ENCODE results near the gene BDH1. TPM values are rescaled to one million over a fixed set of nuclear protein-coding genes. Genes with fewer than 3 reads are reported as not detected.

Gene BDH1
- total and polyA plus RNA-seq, 2 of the 8 experiments (the other 6 are each of a cell fraction or from before 2014, with no cell fraction given), result 27.2 to 28.1 TPM

DNA sequence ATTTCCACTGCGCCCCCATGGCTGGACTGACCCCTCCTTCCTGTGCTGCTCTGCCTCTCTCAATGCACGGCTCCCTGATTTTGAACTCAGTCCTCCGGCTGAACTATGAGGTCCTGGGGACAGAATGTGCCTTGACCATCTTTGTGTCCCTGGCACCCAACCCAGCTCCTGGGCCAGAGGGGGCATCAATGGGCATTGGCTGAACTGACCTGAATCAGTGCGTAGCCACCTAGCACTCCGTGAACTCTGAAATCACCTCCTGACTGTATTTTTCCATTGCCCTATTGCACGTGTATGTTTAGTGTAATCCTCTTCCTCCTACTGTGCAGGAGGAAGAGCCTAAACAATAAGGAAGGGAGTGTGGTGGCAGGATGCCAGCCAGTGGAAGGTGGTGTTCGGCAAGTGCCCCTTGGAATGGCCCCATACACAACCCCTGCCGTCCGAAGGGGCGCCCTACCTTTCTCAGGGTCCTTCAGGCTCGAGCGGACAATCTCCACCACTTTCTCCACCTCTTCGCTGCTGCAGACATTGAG lies 33.5 kb downstream of the BDH1 start:
- no peak overlapping the region; the same call in 1 of the 2 replicates for H3K27ac ChIP-seq (ENCODE audit: low read depth, low read length)
- 94% methylated on average over 13 of the region's 13 CpGs; no CpG with 5 or more reads in 1 of the 2 experiments for WGBS, 2 experiments (ENCODE audit: extremely low coverage in 1 of 2, insufficient coverage in 1 of 2, insufficient read length in 1 of 2, insufficient replicate concordance in 2 of 2, low coverage in 1 of 2, low lambda C conversion rate in 2 of 2, missing lambda C conversion rate in 1 of 2)
- no peak overlapping the region for H3K18ac ChIP-seq (ENCODE audit: extremely low read depth, low read length)
- no peak overlapping the region for H2BK12ac ChIP-seq (ENCODE audit: low read depth, low read length)
- no peak overlapping the region for H3K9ac ChIP-seq (replicated peaks in 1 of 4; ENCODE audit: extremely low read depth in 1 of 4, low read depth in 3 of 4, low read length in 3 of 4)
- no peak overlapping the region for H3K56ac ChIP-seq (replicated peaks; ENCODE audit: insufficient read length, low read depth, low read length)
- peak overlapping the region; percentile 23; the same call in 1 of the 2 replicates for H2BK5ac ChIP-seq (ENCODE audit: low read depth, low read length)
- no peaks in the 10 kb centered on the region for H3K79me2 ChIP-seq (ENCODE audit: control insufficient read depth in 1 of 2, insufficient read depth in 2 of 2, low read length in 2 of 2)
- FAIRE-seq, result no peak
- CTCF ChIA-PET (ENCODE audit: partially characterized antibody), result interaction anchor here (0.7 to 3.4 kb wide), 4 partner anchors 11 to 34 kb away, joined by 3 to 23 read pairs (median 6); partner anchors contain the start of gene BDH1
- no peak overlapping the region for H2BK120ac ChIP-seq (replicated peaks; ENCODE audit: low read depth, low read length)
- H3K23me2 ChIP-seq (ENCODE audit: low read depth, low read length), result no peaks in the 10 kb centered on the region
- H4K8ac ChIP-seq (ENCODE audit: extremely low read depth, insufficient read depth, low read length), result no peak overlapping the region
- H2AFZ ChIP-seq (ENCODE audit: low read length), result no peak overlapping the region
- H2AK5ac ChIP-seq (ENCODE audit: low read depth, low read length), result no peak overlapping the region
- H3K4me3 ChIP-seq (ENCODE audit: extremely low read depth in 1 of 4, insufficient read depth in 2 of 4, low read depth in 3 of 4, low read length in 4 of 4), result no peak overlapping the region
- H3K23ac ChIP-seq (ENCODE audit: insufficient read length), result no peak overlapping the region
- H3K36me3 ChIP-seq (ENCODE audit: control insufficient read depth in 2 of 4, insufficient read depth in 4 of 4, low read length in 3 of 4), result no peaks in the 10 kb centered on the region
- no peaks in the 10 kb centered on the region for H3K79me1 ChIP-seq (ENCODE audit: low read depth, low read length)
- no peaks in the 10 kb centered on the region for H3K9me3 ChIP-seq (ENCODE audit: insufficient read depth in 2 of 2, low read depth in 1 of 2, low read length in 1 of 2)
- H4K91ac ChIP-seq (replicated peaks; ENCODE audit: insufficient read length, low read length), result no peak overlapping the region
- H4K20me1 ChIP-seq (replicated peaks in 1 of 2; ENCODE audit: control insufficient read depth in 1 of 2, insufficient read depth in 2 of 2, low read length in 2 of 2), result no peaks in the 10 kb centered on the region
- no peak overlapping the region for H3K4me2 ChIP-seq (ENCODE audit: insufficient read depth in 1 of 2, low read depth in 2 of 2, low read length in 2 of 2)
- no peak overlapping the region for H3K14ac ChIP-seq (ENCODE audit: insufficient read length)
- H2BK15ac ChIP-seq (ENCODE audit: low read length), result peak overlapping the region; percentile 65; the same call in 1 of the 2 replicates
- no peak for DNase-seq (ENCODE audit: low read depth in 1 of 2, low spot score in 2 of 2)
- no peak for TF ChIP-seq KDM5A (IDR thresholded peaks at IDR 0.05; ENCODE audit: low read length)
- TF ChIP-seq CTBP2 (IDR thresholded peaks at IDR 0.05; ENCODE audit: borderline replicate concordance, insufficient read depth, insufficient read length, low read length), result no peak
- no peak for TF ChIP-seq JUN (IDR thresholded peaks at IDR 0.05; ENCODE audit: low read depth, low read length)
- TF ChIP-seq CREB1 (IDR thresholded peaks at IDR 0.05), result no peak
- TF ChIP-seq BACH1 (IDR thresholded peaks at IDR 0.05; ENCODE audit: low read length), result no peak
- TF ChIP-seq EGR1 (IDR thresholded peaks at IDR 0.05; ENCODE audit: borderline replicate concordance, low read depth, low read length), result no peak
- TF ChIP-seq FOSL1 (IDR thresholded peaks at IDR 0.05; ENCODE audit: insufficient read depth, low read depth, low read length), result no peak
- no peak for TF ChIP-seq BCL11A (IDR thresholded peaks at IDR 0.05; ENCODE audit: low read depth in 2 of 2, low read length in 2 of 2)
- TF ChIP-seq RAD21 (IDR thresholded peaks at IDR 0.05 in 1 of 2, conservative IDR thresholded peaks at IDR 0.05 in 1 of 2; ENCODE audit: low read depth in 2 of 2, low read length in 2 of 2), result no peak
- TF ChIP-seq SIRT6 (IDR thresholded peaks at IDR 0.05; ENCODE audit: low read length), result no peak
- TF ChIP-seq EP300 (IDR thresholded peaks at IDR 0.05; ENCODE audit: borderline replicate concordance in 1 of 2, low read depth in 2 of 2, low read length in 2 of 2), result no peak
- TF ChIP-seq BRCA1 (IDR thresholded peaks at IDR 0.05; ENCODE audit: low read depth, low read length), result no peak
- no peak overlapping the region for H2BK20ac ChIP-seq (ENCODE audit: low read length)
- H4K5ac ChIP-seq (ENCODE audit: insufficient read length, low read depth, low read length), result no peak overlapping the region
- peaks cover 0 to 18% (median 15%) of the 10 kb centered on the region in 4 experiments; a peak in 6 of 7 replicates for H3K4me1 ChIP-seq (replicated peaks in 1 of 4; ENCODE audit: control insufficient read depth in 3 of 4, insufficient read depth in 4 of 4, low read length in 3 of 4)
- POLR2A ChIA-PET (ENCODE audit: partially characterized antibody), result interaction anchor here (1.0 kb wide), 1 partner anchor 17 kb away, joined by 3 read pairs; no protein-coding TSS in a partner anchor
- no peak overlapping the region for H3K4ac ChIP-seq (replicated peaks; ENCODE audit: insufficient read length, low read depth, low read length)
- no peaks in the 10 kb centered on the region for H3K27me3 ChIP-seq (replicated peaks in 1 of 4; ENCODE audit: control insufficient read depth in 3 of 4, extremely low read depth in 1 of 4, insufficient read depth in 3 of 4, low read length in 3 of 4)
